ENCODE results near the gene SC5D. TPM values are rescaled to one million over a fixed set of nuclear protein-coding genes. Genes with fewer than 3 reads are reported as not detected.

The SC5D gene
- total RNA-seq, 4 donors from 2014 or later, result 18.5 to 23.7 (median 20.6) TPM

DNA sequence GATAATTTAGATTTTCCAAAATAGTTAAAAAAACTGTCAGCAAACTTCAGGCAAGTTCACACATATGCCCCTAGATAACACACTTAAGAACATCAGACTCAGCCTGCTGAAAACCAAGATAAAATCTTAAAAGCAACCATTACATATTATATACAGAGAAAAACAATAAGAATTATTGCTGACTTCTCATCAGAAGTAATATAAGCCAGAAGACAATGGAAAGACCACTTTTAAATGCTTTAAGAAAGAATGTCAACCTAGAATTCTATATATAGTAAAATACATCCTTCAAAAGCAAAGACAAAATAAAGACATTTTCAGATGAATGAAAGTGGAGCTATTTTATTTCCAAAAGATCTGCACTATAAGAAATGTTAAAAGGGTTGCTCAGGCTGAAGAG lies 37.8 kb upstream of the SC5D start:
- TF ChIP-seq POLR2A (IDR thresholded peaks at IDR 0.05; ENCODE audit: low read depth), result no peak
- no peak for TF ChIP-seq POLR2AphosphoS5 (IDR thresholded peaks at IDR 0.05)
- TF ChIP-seq EP300 (IDR thresholded peaks at IDR 0.05), result no peak
- TF ChIP-seq CTCF (IDR thresholded peaks at IDR 0.05), result no peak
- Histone ChIP-seq H3K4me3 (no peak overlapping the region), H3K9me3 (no peaks in the 10 kb centered on the region), H3K36me3 (no peaks in the 10 kb centered on the region), H3K27ac (replicated peaks in 1 of 4) (no peak overlapping the region), H3K27me3 (no peaks in the 10 kb centered on the region), H3K4me1 (no peaks in the 10 kb centered on the region)
- no peak for DNase-seq (ENCODE audit: extremely low spot score)
- intact Hi-C loops (cut with DNase I), result loop anchor here (5.0 kb wide), 1 partner anchor 38 kb away; the partner anchor contains the start of gene SC5D

GRCh38 chr11:121255473-121256125 lies 37.0 kb upstream of the SC5D start:
- H3K4me1 ChIP-seq, result no peaks in the 10 kb centered on the region
- no peak overlapping the region for H3K27ac ChIP-seq (replicated peaks in 1 of 4)
- intact Hi-C loops (cut with DNase I), result no loop called here
- H3K27me3 ChIP-seq, result no peaks in the 10 kb centered on the region
- TF ChIP-seq EP300 (IDR thresholded peaks at IDR 0.05), result no peak
- no peak for TF ChIP-seq POLR2AphosphoS5 (IDR thresholded peaks at IDR 0.05)
- no peak for TF ChIP-seq CTCF (IDR thresholded peaks at IDR 0.05)
- TF ChIP-seq POLR2A (IDR thresholded peaks at IDR 0.05; ENCODE audit: low read depth), result no peak
- no peak overlapping the region for H3K4me3 ChIP-seq
- 80% methylated on average over 2 of the region's 2 CpGs for WGBS
- DNase-seq (ENCODE audit: extremely low spot score), result no peak
- no peaks in the 10 kb centered on the region for H3K9me3 ChIP-seq
- no peaks in the 10 kb centered on the region for H3K36me3 ChIP-seq

GRCh38 chr11:121257289-121257688 lies 35.3 kb upstream of the SC5D start:
- intact Hi-C loops (cut with DNase I), result no loop called here
- no peaks in the 10 kb centered on the region for H3K36me3 ChIP-seq
- TF ChIP-seq POLR2AphosphoS5 (IDR thresholded peaks at IDR 0.05) (no peak), POLR2A (IDR thresholded peaks at IDR 0.05; ENCODE audit: low read depth) (no peak), CTCF (IDR thresholded peaks at IDR 0.05) (no peak), EP300 (IDR thresholded peaks at IDR 0.05) (no peak)
- no peak overlapping the region for H3K4me3 ChIP-seq
- DNase-seq (ENCODE audit: extremely low spot score), result no peak
- H3K9me3 ChIP-seq, result peaks cover 0 to under 1% (median 0%) of the 10 kb centered on the region in 4 donors
- no peaks in the 10 kb centered on the region for H3K4me1 ChIP-seq
- H3K27me3 ChIP-seq, result no peaks in the 10 kb centered on the region
- no peak overlapping the region for H3K27ac ChIP-seq (replicated peaks in 1 of 4)

DNA sequence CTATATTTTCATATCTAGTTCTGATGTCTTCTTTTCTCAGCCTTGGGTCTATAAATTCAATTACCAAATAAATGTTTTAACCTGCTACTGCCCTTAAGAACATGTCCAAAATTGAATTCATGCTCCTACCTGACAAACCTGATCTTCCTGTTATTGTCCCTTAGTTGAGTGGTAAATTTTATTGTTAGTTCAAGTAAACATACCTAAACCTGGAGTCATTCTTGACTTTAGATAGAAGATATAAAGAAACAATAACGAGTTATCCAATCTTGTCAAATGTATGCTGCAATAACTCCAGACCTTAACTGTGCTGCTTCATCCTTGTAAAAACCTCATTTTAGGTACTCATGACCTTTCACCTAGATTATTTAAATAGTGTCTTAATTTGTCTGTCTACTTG lies 34.6 kb upstream of the SC5D start:
- no peak for DNase-seq (ENCODE audit: extremely low spot score)
- Histone ChIP-seq H3K27me3 (no peaks in the 10 kb centered on the region), H3K4me1 (no peaks in the 10 kb centered on the region), H3K4me3 (no peak overlapping the region), H3K36me3 (no peaks in the 10 kb centered on the region), H3K27ac (replicated peaks in 1 of 4) (no peak overlapping the region), H3K9me3 (peaks cover 0 to 8% (median 3%) of the 10 kb centered on the region in 4 donors)
- intact Hi-C loops (cut with DNase I), result no loop called here
- TF ChIP-seq CTCF (IDR thresholded peaks at IDR 0.05) (no peak), POLR2AphosphoS5 (IDR thresholded peaks at IDR 0.05) (no peak), EP300 (IDR thresholded peaks at IDR 0.05) (no peak), POLR2A (IDR thresholded peaks at IDR 0.05; ENCODE audit: low read depth) (no peak)
- 81% methylated on average over 1 of the region's 1 CpG for WGBS

DNA sequence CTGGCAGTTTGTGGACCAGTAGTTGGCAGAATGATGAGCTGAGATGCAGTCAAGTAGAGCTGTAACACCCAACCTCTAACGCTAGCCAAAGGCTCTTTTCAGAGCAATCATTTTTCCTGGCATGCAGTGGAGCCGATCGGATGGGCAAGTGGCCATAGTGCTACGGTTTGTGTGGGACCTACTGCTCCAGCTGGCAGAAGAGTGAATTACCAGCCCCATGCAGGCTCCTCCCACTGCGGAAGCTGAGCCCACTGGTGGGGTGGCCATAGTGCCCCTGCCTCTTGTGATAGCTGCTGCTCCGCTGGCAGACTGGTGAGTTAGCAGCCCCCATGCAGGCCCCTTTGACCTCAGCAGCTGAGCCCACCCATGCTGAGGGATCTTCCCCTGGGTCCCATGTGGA lies 27.0 kb upstream of the SC5D start:
- WGBS, result 84% methylated on average over 6 of the region's 6 CpGs
- Histone ChIP-seq H3K36me3 (no peaks in the 10 kb centered on the region), H3K4me3 (no peak overlapping the region), H3K27ac (replicated peaks in 1 of 4) (no peak overlapping the region), H3K27me3 (peaks cover 0 to 54% (median 0%) of the 10 kb centered on the region in 4 donors), H3K9me3 (peaks cover 0 to 9% (median 3%) of the 10 kb centered on the region in 4 donors), H3K4me1 (no peaks in the 10 kb centered on the region)
- DNase-seq (ENCODE audit: extremely low spot score), result no peak
- TF ChIP-seq POLR2A (IDR thresholded peaks at IDR 0.05; ENCODE audit: low read depth) (no peak), POLR2AphosphoS5 (IDR thresholded peaks at IDR 0.05) (no peak), CTCF (IDR thresholded peaks at IDR 0.05) (no peak), EP300 (IDR thresholded peaks at IDR 0.05) (no peak)
- intact Hi-C loops (cut with DNase I), result no loop called here

All from esophagus muscularis mucosa (tissue), 4 donors.